Midbrain (tissue), 1 donor: ENCODE results near the gene UBXN4.
"Not testable (repeated sequence)": the region's sequence is repeated elsewhere in the genome, so short reads cannot be mapped to it uniquely, and the experiment has no call there.

Source experiments
- DNase-seq: peaks from one replicate; lab custom pipeline; 2025; lab: John Stamatoyannopoulos, UW

UBXN4 gene

GRCh38 chr2:135803278-135803677 lies 61.6 kb downstream of the UBXN4 start:
- DNase-seq: no peak

- not testable (repeated sequence) for DNase-seq
Measured at GRCh38 chr2:135807874-135808273, 66.2 kb downstream of the UBXN4 start.

- no peak for DNase-seq
Measured at GRCh38 chr2:135812907-135813511, 71.4 kb downstream of the UBXN4 start.

- DNase-seq: no peak
Measured at GRCh38 chr2:135815269-135815668, 73.6 kb downstream of the UBXN4 start.

GRCh38 chr2:135817466-135817865 lies 75.8 kb downstream of the UBXN4 start:
- DNase-seq: no peak

GRCh38 chr2:135817951-135818350 lies 76.3 kb downstream of the UBXN4 start:
- no peak for DNase-seq

- no peak for DNase-seq
Measured at GRCh38 chr2:135818937-135819610, 77.4 kb downstream of the UBXN4 start.

GRCh38 chr2:135820003-135820618 lies 78.5 kb downstream of the UBXN4 start:
- no peak for DNase-seq

GRCh38 chr2:135821190-135821589 lies 79.5 kb downstream of the UBXN4 start:
- DNase-seq: no peak

GRCh38 chr2:135822855-135823254 lies 81.2 kb downstream of the UBXN4 start:
- no peak for DNase-seq

GRCh38 chr2:135825131-135825530 lies 83.5 kb downstream of the UBXN4 start:
- no peak for DNase-seq

GRCh38 chr2:135825550-135826176 lies 84.0 kb downstream of the UBXN4 start:
- no peak for DNase-seq

GRCh38 chr2:135826544-135826943 lies 84.9 kb downstream of the UBXN4 start:
- no peak for DNase-seq

GRCh38 chr2:135829378-135830135 lies 87.9 kb downstream of the UBXN4 start:
- no peak for DNase-seq

GRCh38 chr2:135831180-135831812 lies 89.6 kb downstream of the UBXN4 start:
- no peak for DNase-seq

GRCh38 chr2:135832891-135833290 lies 91.2 kb downstream of the UBXN4 start:
- DNase-seq: no peak
